PC-3 (cell line): Measurements from ENCODE around the gene CEP131. TPM values are rescaled to one million over a fixed set of nuclear protein-coding genes. Genes with fewer than 3 reads are reported as not detected.

Experiments used
- ATAC-seq: fragments of 200-7000 bp; cut with Tn5 transposase; 2 replicates; pipeline ENCODE4 v1.9.1; 2020; ENCODE audit warnings: mild to moderate bottlenecking, moderate library complexity
- BruUV-seq: library from RNA; stranded (reverse); fragments of 400-500 nt; replicated peaks from 2 replicates; lab custom pipeline; 2021; lab: Mats Ljungman, UMichigan
- CTCF ChIA-PET: fragments of 300-600 bp; sonication (Branson Sonifier 250); formaldehyde crosslinking; loops from one replicate; lab custom pipeline; 2022; ENCODE audit warnings: antibody characterized with exemption; lab: Charles Lee
- POLR2A ChIA-PET: fragments of 300-600 bp; sonication (Branson Sonifier 250); formaldehyde crosslinking; loops from one replicate; lab custom pipeline; 2022; ENCODE audit warnings: antibody characterized with exemption; ENCODE audit not compliant: unreplicated experiment; lab: Charles Lee
- DNase-seq: peaks from one replicate; pipeline ENCODE4 v3.0.0-alpha.2; 2015
- H2AFZ ChIP-seq: fragments of 300-600 bp; sonication (generic); 2 replicates; pipeline ENCODE4 v1.6.0; 2016; ENCODE audit warnings: antibody characterized with exemption, low read length
- H3F3A ChIP-seq: fragments of 300-600 bp; sonication (generic); one replicate; pipeline ENCODE4 v1.6.0; 2017; ENCODE audit warnings: antibody characterized with exemption, low read length, control low read depth, mild to moderate bottlenecking; ENCODE audit not compliant: unreplicated experiment
- H3K27ac ChIP-seq: fragments of 300-600 bp; sonication (generic); 2 replicates; pipeline ENCODE4 v1.5.1; 2016; ENCODE audit warnings: mild to moderate bottlenecking, low read length
- H3K27me3 ChIP-seq: fragments of 300-600 bp; sonication (generic); 2 replicates; pipeline ENCODE4 v1.6.1; 2016; ENCODE audit warnings: low read length, mixed read lengths
- H3K36me3 ChIP-seq: fragments of 300-600 bp; sonication (generic); 2 replicates; pipeline ENCODE4 v1.6.1; 2016; ENCODE audit warnings: low read depth, mixed run types, low read length, mixed read lengths
- H3K4me1 ChIP-seq: fragments of 300-600 bp; sonication (generic); 2 replicates; pipeline ENCODE4 v1.5.1; 2016; ENCODE audit warnings: low read length; ENCODE audit not compliant: insufficient read depth
- H3K4me2 ChIP-seq: fragments of 300-600 bp; sonication (generic); 2 replicates; pipeline ENCODE4 v1.6.0; 2016; ENCODE audit warnings: low read length
- H3K4me3 ChIP-seq: fragments of 300-600 bp; sonication (generic); 2 replicates; pipeline ENCODE4 v1.5.1; 2016; ENCODE audit warnings: mild to moderate bottlenecking, low read length, mixed read lengths
- H3K79me2 ChIP-seq: fragments of 300-600 bp; sonication (generic); 2 replicates; pipeline ENCODE4 v1.6.1; 2017; ENCODE audit warnings: low read length, mixed read lengths
- H3K9ac ChIP-seq: fragments of 300-600 bp; sonication (generic); 2 replicates; pipeline ENCODE4 v1.6.0; 2016; ENCODE audit warnings: mild to moderate bottlenecking, low read length
- H3K9me2 ChIP-seq: fragments of 300-600 bp; sonication (generic); replicated peaks from 2 replicates; pipeline ENCODE4 v1.6.1; 2016; ENCODE audit warnings: mixed run types, low read length, mixed read lengths
- H3K9me3 ChIP-seq: fragments of 300-600 bp; sonication (generic); 2 replicates; pipeline ENCODE4 v1.6.1; 2016; ENCODE audit warnings: low read length, mixed read lengths
- H4K20me1 ChIP-seq: fragments of 300-600 bp; sonication (generic); 2 replicates; pipeline ENCODE4 v1.6.1; 2016; ENCODE audit warnings: low read length, mixed read lengths
- EZH2 ChIP-seq: fragments of 300-600 bp; sonication (generic); IDR thresholded peaks from one replicate; pipeline ENCODE4 v1.6.1; 2017; ENCODE audit warnings: antibody characterized with exemption, mild to moderate bottlenecking, low read length; ENCODE audit not compliant: unreplicated experiment
- EZH2phosphoT487 ChIP-seq: fragments of 300-600 bp; sonication (generic); IDR thresholded peaks from 2 replicates; pipeline ENCODE4 v1.6.1; 2018; ENCODE audit warnings: mild to moderate bottlenecking, antibody characterized with exemption, low read length, borderline replicate concordance
- intact Hi-C: fragments of 100-400 bp; cut with micrococcal nuclease; formaldehyde crosslinking; loops from 2 replicates; pipeline ENCODE4 v1.9.0; 2023
- total RNA-seq: library from RNA; depleted of rRNA; stranded (reverse); fragments of >200 nt; gene quantifications from 2 replicates; pipeline ENCODE4 v1.2.3, GENCODE V29; 2014
- TF ChIP-seq, protein P1 (sequence below): fragments of 300-600 bp; sonication (generic); conservative IDR thresholded peaks from 2 replicates; pipeline ENCODE4 v1.5.1; 2017; ENCODE audit warnings: antibody characterized with exemption, low read depth, mild to moderate bottlenecking, low read length

The CEP131 gene
- total RNA-seq, 1 experiment from 2014 or later = 32.1 TPM

DNA sequence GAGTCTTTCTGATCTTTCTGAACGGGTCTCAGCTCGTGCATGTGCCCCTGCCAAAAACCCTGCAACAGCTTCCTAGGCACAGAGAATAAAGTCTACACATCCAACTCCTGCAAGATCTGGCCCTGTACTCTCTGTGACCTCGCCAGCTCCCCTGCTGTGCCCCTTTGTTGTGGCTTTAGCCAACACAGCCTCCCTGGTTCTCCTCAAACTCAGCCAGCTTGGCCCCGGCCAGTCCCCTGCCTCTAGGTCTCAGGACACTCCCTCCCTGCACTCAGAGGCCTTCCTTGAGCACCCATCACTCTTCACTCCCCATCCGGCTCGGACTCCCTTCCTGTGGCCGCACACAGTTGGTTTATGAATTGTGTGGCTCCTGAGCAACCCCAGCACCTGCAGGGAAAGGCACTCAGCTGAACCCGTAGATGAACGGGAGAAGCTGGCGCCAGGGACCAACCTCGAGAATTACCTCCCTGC lies 1.4 kb downstream of the CEP131 start:
- DNase-seq = no peak
- ChIA-PET CTCF (no interaction called here), POLR2A (no interaction called here)
- Histone ChIP-seq H3K79me2 (peaks cover 19% of the 10 kb centered on the region), H3K4me2 (peak overlapping the region; percentile 98), H3K4me3 (peak overlapping the region; percentile 91), H3K36me3 (no peaks in the 10 kb centered on the region), H3K27ac (no peak overlapping the region), H3K4me1 (peaks cover 19% of the 10 kb centered on the region), H3F3A (no peaks in the 10 kb centered on the region), H3K9me3 (0 out of 2 replicates have a peak, but pooled peaks cover 3% of the 10 kb centered on the region), H2AFZ (no peak overlapping the region), H3K27me3 (no peaks in the 10 kb centered on the region), H3K9me2 (no peaks in the 10 kb centered on the region), H4K20me1 (no peaks in the 10 kb centered on the region), H3K9ac (no peak overlapping the region)
- ATAC-seq = no peak
- intact Hi-C loops = no loop called here
- BruUV-seq = no TSS peak
- no peak for TF ChIP-seq EZH2phosphoT487
- no peak for TF ChIP-seq EZH2
- TF ChIP-seq, protein P1, sequence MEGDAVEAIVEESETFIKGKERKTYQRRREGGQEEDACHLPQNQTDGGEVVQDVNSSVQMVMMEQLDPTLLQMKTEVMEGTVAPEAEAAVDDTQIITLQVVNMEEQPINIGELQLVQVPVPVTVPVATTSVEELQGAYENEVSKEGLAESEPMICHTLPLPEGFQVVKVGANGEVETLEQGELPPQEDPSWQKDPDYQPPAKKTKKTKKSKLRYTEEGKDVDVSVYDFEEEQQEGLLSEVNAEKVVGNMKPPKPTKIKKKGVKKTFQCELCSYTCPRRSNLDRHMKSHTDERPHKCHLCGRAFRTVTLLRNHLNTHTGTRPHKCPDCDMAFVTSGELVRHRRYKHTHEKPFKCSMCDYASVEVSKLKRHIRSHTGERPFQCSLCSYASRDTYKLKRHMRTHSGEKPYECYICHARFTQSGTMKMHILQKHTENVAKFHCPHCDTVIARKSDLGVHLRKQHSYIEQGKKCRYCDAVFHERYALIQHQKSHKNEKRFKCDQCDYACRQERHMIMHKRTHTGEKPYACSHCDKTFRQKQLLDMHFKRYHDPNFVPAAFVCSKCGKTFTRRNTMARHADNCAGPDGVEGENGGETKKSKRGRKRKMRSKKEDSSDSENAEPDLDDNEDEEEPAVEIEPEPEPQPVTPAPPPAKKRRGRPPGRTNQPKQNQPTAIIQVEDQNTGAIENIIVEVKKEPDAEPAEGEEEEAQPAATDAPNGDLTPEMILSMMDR = no peak

DNA sequence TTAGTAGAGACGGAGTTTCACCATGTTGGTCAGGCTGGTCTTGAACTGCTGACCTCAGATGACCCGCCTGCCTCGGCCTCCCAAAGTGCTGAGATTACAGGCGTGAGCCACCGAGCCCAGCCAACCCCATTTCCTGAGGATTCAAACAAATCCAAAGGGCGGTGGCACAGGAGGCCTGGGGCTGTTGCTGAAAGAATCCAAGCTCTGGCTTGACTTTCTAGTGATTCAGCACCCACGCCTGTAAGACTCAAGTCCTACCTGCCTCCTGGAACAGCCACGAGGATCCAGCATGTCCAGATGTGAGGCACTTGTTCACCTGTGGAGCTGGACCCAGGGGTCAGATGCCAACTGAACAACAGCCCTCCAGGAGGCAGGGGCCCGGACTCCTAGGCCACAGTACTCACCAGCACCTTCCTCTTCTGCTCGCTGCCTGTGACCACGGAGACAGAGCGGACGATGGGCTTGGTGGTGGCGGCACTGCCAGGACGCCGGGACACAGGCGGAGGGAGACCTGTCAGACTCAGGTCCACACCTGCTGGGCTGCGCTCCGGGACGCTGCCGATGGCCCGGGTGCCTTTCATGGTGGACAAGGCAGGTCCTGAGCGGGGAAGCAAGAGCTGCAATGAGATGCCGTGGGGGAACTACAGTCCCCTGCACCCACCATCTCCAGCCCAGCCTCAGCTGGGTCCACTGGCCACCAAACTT lies 3.1 kb downstream of the CEP131 start:
- BruUV-seq = no TSS peak
- no peaks in the 10 kb centered on the region for H3K27me3 ChIP-seq
- no peaks in the 10 kb centered on the region for H3K9me3 ChIP-seq
- no peak overlapping the region for H3K4me3 ChIP-seq
- TF ChIP-seq EZH2 = no peak
- TF ChIP-seq, protein P1 = no peak
- no peak for ATAC-seq
- no peaks in the 10 kb centered on the region for H3F3A ChIP-seq
- H3K4me1 ChIP-seq = peaks cover 19% of the 10 kb centered on the region
- no peak overlapping the region for H3K4me2 ChIP-seq
- H3K79me2 ChIP-seq = peaks cover 19% of the 10 kb centered on the region
- H4K20me1 ChIP-seq = no peaks in the 10 kb centered on the region
- no peak overlapping the region for H2AFZ ChIP-seq
- no peak overlapping the region for H3K27ac ChIP-seq
- POLR2A ChIA-PET = no interaction called here
- H3K9me2 ChIP-seq = no peaks in the 10 kb centered on the region
- no peak for DNase-seq
- intact Hi-C loops = no loop called here
- CTCF ChIA-PET = no interaction called here
- no peaks in the 10 kb centered on the region for H3K36me3 ChIP-seq
- H3K9ac ChIP-seq = no peak overlapping the region

DNA sequence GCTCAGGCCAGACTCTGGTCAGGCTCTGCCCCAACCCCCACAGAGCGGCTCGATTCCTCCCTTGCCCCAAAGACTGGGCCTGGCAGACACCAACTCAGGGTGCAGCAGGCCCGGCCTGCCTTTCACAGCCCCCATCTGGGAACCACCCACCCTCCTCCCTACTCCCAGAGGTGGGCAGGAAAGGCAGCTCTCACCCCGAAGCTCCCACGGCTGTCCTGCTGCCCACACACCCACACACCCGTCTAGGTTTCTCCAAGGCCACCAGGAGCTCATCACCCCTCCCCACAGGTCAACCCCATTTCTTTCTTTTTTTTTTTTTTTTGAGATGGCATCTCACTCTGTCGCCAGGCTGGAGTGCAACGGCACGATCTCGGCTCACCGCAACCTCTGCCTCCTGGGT lies 3.8 kb downstream of the CEP131 start:
- peaks cover 19% of the 10 kb centered on the region for H3K79me2 ChIP-seq
- CTCF ChIA-PET = no interaction called here
- no peak overlapping the region for H3K4me2 ChIP-seq
- H3K36me3 ChIP-seq = no peaks in the 10 kb centered on the region
- POLR2A ChIA-PET = no interaction called here
- no peak overlapping the region for H3K4me3 ChIP-seq
- H3K9me2 ChIP-seq = no peaks in the 10 kb centered on the region
- H3K27ac ChIP-seq = no peak overlapping the region
- no peaks in the 10 kb centered on the region for H3F3A ChIP-seq
- no TSS peak for BruUV-seq
- no peaks in the 10 kb centered on the region for H4K20me1 ChIP-seq
- TF ChIP-seq EZH2phosphoT487 (no peak), EZH2 (no peak)
- no peak overlapping the region for H2AFZ ChIP-seq
- DNase-seq (no peak), ATAC-seq (no peak)
- peaks cover 18% of the 10 kb centered on the region for H3K4me1 ChIP-seq
- intact Hi-C loops = no loop called here
- H3K9me3 ChIP-seq = no peaks in the 10 kb centered on the region
- H3K9ac ChIP-seq = no peak overlapping the region
- no peaks in the 10 kb centered on the region for H3K27me3 ChIP-seq
